Measurements from ENCODE around the gene UMODL1. TPM values are rescaled to one million over a fixed set of nuclear protein-coding genes. Genes with fewer than 3 reads are reported as not detected.

The UMODL1 gene
- total and polyA plus RNA-seq, 5 donors from 2014 or later, result 0.05 to 0.35 (median 0.07) TPM; not detected in 1

- ATAC-seq (ENCODE audit: low read depth in 2 of 2), result no peak
Measured at GRCh38 chr21:42189860-42190485, 118.9 kb downstream of the UMODL1 start.

GRCh38 chr21:42190486-42190863 lies 119.4 kb downstream of the UMODL1 start:
- H3K4me3 ChIP-seq (ENCODE audit: low read depth, low read length), result no peak overlapping the region
- H3K4me3 Mint-ChIP-seq, result no peak overlapping the region
- H3K4me1 ChIP-seq (ENCODE audit: control insufficient read depth, insufficient read depth, low read length, poor library complexity, severe bottlenecking), result peaks cover 60% of the 10 kb centered on the region
- H3K27ac Mint-ChIP-seq, result peak overlapping the region in 1 of 3 donors; percentile 80
- H3K27me3 Mint-ChIP-seq, result no peaks in the 10 kb centered on the region
- no peaks in the 10 kb centered on the region for H3K27me3 ChIP-seq (ENCODE audit: control insufficient read depth, insufficient read depth, low read length)
- H3K9me3 ChIP-seq (ENCODE audit: control insufficient read depth in 2 of 2, low read length in 2 of 2), result no peaks in the 10 kb centered on the region
- H3K9me3 Mint-ChIP-seq, result peaks cover 0 to 8% (median 0%) of the 10 kb centered on the region in 7 donors
- H3K27ac ChIP-seq (ENCODE audit: insufficient read depth, low read length, poor library complexity, severe bottlenecking), result no peak overlapping the region
- peaks cover 32 to 72% (median 53%) of the 10 kb centered on the region in 4 donors for H3K4me1 Mint-ChIP-seq
- no peak for DNase-seq
- no peaks in the 10 kb centered on the region for H3K36me3 ChIP-seq (ENCODE audit: control insufficient read depth, insufficient read depth, low read length)
- no peaks in the 10 kb centered on the region for H3K36me3 Mint-ChIP-seq
- ATAC-seq (ENCODE audit: low read depth in 2 of 2), result no peak

More at GRCh38 chr21:42189860-42190485, 118.9 kb downstream of the UMODL1 start:
- Mint-ChIP-seq H3K4me1 (peaks cover 33 to 74% (median 54%) of the 10 kb centered on the region in 4 donors), H3K4me3 (peak overlapping the region in 3 of 4 donors; percentile 14 to 31 (median 31)), H3K36me3 (no peaks in the 10 kb centered on the region), H3K27me3 (no peaks in the 10 kb centered on the region), H3K9me3 (peaks cover 0 to 9% (median 0%) of the 10 kb centered on the region in 7 donors), H3K27ac (peak overlapping the region in 2 of 3 donors; percentile 71 to 80)
- no peak overlapping the region for H3K27ac ChIP-seq (ENCODE audit: insufficient read depth, low read length, poor library complexity, severe bottlenecking)
- H3K4me3 ChIP-seq (ENCODE audit: low read depth, low read length), result no peak overlapping the region
- peaks cover 61% of the 10 kb centered on the region for H3K4me1 ChIP-seq (ENCODE audit: control insufficient read depth, insufficient read depth, low read length, poor library complexity, severe bottlenecking)
- no peaks in the 10 kb centered on the region for H3K9me3 ChIP-seq (ENCODE audit: control insufficient read depth in 2 of 2, low read length in 2 of 2)
- peak in 1 of 3 donors; percentile 48 for DNase-seq
- no peaks in the 10 kb centered on the region for H3K36me3 ChIP-seq (ENCODE audit: control insufficient read depth, insufficient read depth, low read length)
- H3K27me3 ChIP-seq (ENCODE audit: control insufficient read depth, insufficient read depth, low read length), result no peaks in the 10 kb centered on the region

DNA sequence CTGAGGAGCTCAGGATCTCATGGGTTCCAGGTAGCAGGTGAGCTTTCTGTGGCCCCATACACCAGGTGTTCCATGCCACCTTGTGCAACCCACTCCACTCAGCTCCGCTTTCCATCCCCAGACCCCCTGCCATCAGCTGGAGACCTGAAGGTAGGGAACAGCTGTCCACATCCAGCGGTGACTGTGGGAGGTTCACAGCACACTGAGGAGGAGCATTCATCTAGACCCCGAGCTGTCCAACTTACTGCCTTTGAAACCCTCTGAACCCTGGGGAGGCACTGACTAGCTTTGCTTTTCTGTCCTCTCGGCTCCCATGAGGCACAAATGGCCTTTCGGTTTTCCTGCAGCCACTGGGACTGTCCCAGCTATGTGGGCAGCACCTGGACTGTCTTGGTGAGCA lies 119.9 kb downstream of the UMODL1 start:
- ATAC-seq (ENCODE audit: low read depth in 2 of 2), result no peak

DNA sequence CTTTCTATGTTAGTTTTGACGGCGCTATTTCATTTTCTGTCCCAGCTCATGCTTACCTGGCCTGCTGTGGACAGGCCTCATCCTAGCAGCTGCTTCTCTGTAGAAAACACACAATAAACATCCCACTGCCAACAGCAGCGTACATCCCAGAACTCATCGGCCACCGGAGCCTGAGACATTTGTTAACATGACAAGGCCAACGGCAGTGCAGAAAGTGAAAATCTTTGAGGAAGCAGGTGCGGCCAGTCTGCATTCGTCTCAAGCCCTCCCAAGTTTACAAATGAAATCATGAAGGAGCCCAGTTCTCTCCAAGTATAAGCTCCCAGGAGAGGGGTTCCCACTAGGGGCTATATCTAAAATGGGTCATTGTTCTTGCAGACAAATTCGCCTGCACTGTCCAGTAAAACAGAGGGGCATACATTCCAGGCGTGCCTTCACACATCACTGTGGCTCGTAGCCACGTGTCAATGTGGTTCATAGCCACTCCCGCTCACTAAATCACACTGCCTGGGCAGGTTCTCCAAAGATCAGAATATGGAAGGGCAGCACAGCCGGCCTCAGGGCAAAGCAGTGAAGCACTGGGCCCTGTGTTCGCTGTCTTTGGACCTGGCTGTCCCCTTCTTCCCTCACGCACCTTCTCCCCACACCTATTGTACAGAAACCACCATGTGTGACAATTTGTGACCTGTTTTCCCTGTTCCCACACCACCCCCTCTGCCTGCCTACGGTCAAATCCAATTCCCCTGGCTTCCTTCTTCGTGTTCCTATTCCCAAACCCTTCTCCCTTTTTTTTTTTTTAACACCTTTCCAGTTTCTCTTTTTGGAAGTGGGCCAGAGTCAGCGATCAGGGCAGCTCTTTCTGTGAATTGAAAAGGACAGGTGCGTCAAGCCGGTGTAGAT lies 120.8 kb downstream of the UMODL1 start:
- H3K36me3 Mint-ChIP-seq, result no peaks in the 10 kb centered on the region
- DNase-seq, result no peak
- H3K36me3 ChIP-seq (ENCODE audit: control insufficient read depth, insufficient read depth, low read length), result no peaks in the 10 kb centered on the region
- H3K27me3 Mint-ChIP-seq, result no peaks in the 10 kb centered on the region
- H3K4me3 Mint-ChIP-seq, result peak overlapping the region in 3 of 4 donors; percentile 56 to 63 (median 60)
- peaks cover 45% of the 10 kb centered on the region for H3K4me1 ChIP-seq (ENCODE audit: control insufficient read depth, insufficient read depth, low read length, poor library complexity, severe bottlenecking)
- H3K27me3 ChIP-seq (ENCODE audit: control insufficient read depth, insufficient read depth, low read length), result no peaks in the 10 kb centered on the region
- H3K27ac Mint-ChIP-seq, result peak overlapping the region in 2 of 3 donors; percentile 42 to 86
- no peaks in the 10 kb centered on the region for H3K9me3 ChIP-seq (ENCODE audit: control insufficient read depth in 2 of 2, low read length in 2 of 2)
- H3K4me3 ChIP-seq (ENCODE audit: low read depth, low read length), result no peak overlapping the region
- ATAC-seq (ENCODE audit: low read depth in 2 of 2), result no peak
- no peak overlapping the region for H3K27ac ChIP-seq (ENCODE audit: insufficient read depth, low read length, poor library complexity, severe bottlenecking)
- H3K4me1 Mint-ChIP-seq, result peaks cover 17 to 57% (median 42%) of the 10 kb centered on the region in 4 donors
- no peaks in the 10 kb centered on the region for H3K9me3 Mint-ChIP-seq

More for the DNA sequence above, 119.9 kb downstream of the UMODL1 start:
- no peak for DNase-seq
- H3K27me3 Mint-ChIP-seq, result no peaks in the 10 kb centered on the region
- H3K4me1 ChIP-seq (ENCODE audit: control insufficient read depth, insufficient read depth, low read length, poor library complexity, severe bottlenecking), result peaks cover 54% of the 10 kb centered on the region
- H3K36me3 ChIP-seq (ENCODE audit: control insufficient read depth, insufficient read depth, low read length), result no peaks in the 10 kb centered on the region
- no peak overlapping the region for H3K4me3 Mint-ChIP-seq
- H3K9me3 Mint-ChIP-seq, result peaks cover 0 to 2% (median 0%) of the 10 kb centered on the region in 7 donors
- H3K4me3 ChIP-seq (ENCODE audit: low read depth, low read length), result no peak overlapping the region
- H3K27ac Mint-ChIP-seq, result no peak overlapping the region
- peaks cover 26 to 66% (median 50%) of the 10 kb centered on the region in 4 donors for H3K4me1 Mint-ChIP-seq
- no peaks in the 10 kb centered on the region for H3K9me3 ChIP-seq (ENCODE audit: control insufficient read depth in 2 of 2, low read length in 2 of 2)
- no peak overlapping the region for H3K27ac ChIP-seq (ENCODE audit: insufficient read depth, low read length, poor library complexity, severe bottlenecking)
- H3K27me3 ChIP-seq (ENCODE audit: control insufficient read depth, insufficient read depth, low read length), result no peaks in the 10 kb centered on the region
- H3K36me3 Mint-ChIP-seq, result no peaks in the 10 kb centered on the region

Other genes with a start within 250 kb of the UMODL1 start
- gene PRDM15, start 192.0 kb upstream of the UMODL1 start, total RNA-seq, result 13.2 TPM
- 1 to 10 TPM in 3 of 4 donors, under 1 TPM in 1; 0.75 to 2.7 (median 1.4) TPM for gene PRDM15, start 192.0 kb upstream of the UMODL1 start, polyA plus RNA-seq
- gene C2CD2, start 117.3 kb upstream of the UMODL1 start, total RNA-seq, result 15.3 TPM
- gene C2CD2, start 117.3 kb upstream of the UMODL1 start, polyA plus RNA-seq, result 1 to 10 TPM; 1.7 to 2.9 (median 2.0) TPM
- 107 TPM for gene ZBTB21, start 61.0 kb upstream of the UMODL1 start, total RNA-seq
- gene ZBTB21, start 61.0 kb upstream of the UMODL1 start, polyA plus RNA-seq, result 1 to 10 TPM; 2.4 to 8.0 (median 5.2) TPM
- gene ABCG1, start 147.8 kb downstream of the UMODL1 start, total RNA-seq, result 86.3 TPM
- gene ABCG1, start 147.8 kb downstream of the UMODL1 start, polyA plus RNA-seq, result 10 to 100 TPM; 17.0 to 43.1 (median 23.5) TPM
- not detected for gene TFF3, start 244.1 kb downstream of the UMODL1 start, total RNA-seq
- gene TFF3, start 244.1 kb downstream of the UMODL1 start, polyA plus RNA-seq, result not detected